Esophagus muscularis mucosa (tissue), 3 donors: ENCODE measurements around the gene MYH16.

ENCODE experiments used
- POLR2A ChIP-seq: fragments of 450-650 bp; IDR thresholded peaks from one replicate; pipeline ENCODE4 v1.6.1; 2017; ENCODE audit warnings: antibody characterized with exemption, moderate library complexity, mild to moderate bottlenecking, low read depth
- POLR2AphosphoS5 ChIP-seq, 2 donors: sonication (generic); formaldehyde crosslinking; IDR thresholded peaks; one replicate each; pipeline ENCODE4 v1.6.1; 2017; ENCODE audit warnings: antibody characterized with exemption in 2 of 2
- TF ChIP-seq, protein P1 (sequence below), 3 experiments: fragments of 200-600 bp in 2 of 3; fragments of 450-650 bp in 1 of 3; sonication (generic) in 2 of 3; IDR thresholded peaks; one replicate each; pipeline ENCODE4 v1.5.1; 2017 to 2019; ENCODE audit warnings: antibody characterized with exemption in 3 of 3, mild to moderate bottlenecking in 2 of 3, moderate library complexity in 1 of 3

DNA sequence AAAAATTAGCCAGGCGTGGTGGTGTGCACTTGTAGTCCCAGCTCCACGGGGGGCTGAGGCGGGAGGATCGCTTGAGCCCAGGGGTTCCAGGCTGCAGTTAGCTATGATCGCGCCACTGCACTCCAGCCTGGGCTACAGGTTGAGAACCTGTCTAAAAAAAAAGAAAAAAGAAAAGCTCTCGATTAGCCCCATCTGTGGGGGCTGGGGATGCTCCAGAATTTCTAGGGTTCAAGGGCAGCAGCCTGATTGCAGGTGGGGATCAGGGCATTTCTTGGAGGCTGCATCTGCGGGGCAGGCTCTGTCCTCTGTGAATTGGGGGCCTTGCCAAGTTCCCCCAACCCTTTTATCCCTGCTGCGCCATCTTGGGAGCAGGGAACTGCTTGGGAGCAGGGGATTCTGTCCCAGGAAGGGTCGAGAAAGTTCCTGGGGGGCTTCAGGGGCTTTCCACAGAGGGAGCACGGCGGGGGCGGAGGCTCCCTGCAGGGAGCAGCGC is 52.4 kb downstream of the MYH16 start:
- TF ChIP-seq, protein P1, sequence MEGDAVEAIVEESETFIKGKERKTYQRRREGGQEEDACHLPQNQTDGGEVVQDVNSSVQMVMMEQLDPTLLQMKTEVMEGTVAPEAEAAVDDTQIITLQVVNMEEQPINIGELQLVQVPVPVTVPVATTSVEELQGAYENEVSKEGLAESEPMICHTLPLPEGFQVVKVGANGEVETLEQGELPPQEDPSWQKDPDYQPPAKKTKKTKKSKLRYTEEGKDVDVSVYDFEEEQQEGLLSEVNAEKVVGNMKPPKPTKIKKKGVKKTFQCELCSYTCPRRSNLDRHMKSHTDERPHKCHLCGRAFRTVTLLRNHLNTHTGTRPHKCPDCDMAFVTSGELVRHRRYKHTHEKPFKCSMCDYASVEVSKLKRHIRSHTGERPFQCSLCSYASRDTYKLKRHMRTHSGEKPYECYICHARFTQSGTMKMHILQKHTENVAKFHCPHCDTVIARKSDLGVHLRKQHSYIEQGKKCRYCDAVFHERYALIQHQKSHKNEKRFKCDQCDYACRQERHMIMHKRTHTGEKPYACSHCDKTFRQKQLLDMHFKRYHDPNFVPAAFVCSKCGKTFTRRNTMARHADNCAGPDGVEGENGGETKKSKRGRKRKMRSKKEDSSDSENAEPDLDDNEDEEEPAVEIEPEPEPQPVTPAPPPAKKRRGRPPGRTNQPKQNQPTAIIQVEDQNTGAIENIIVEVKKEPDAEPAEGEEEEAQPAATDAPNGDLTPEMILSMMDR (IDR thresholded peaks at IDR 0.05), result no peak
- TF ChIP-seq POLR2A (no peak), POLR2AphosphoS5 (IDR thresholded peaks at IDR 0.05) (no peak)
